GM10847 (cell line): ENCODE measurements around the gene TGM6.

Source experiments
- POLR2A ChIP-seq: IDR thresholded peaks from 2 replicates; pipeline ENCODE4 v1.6.1; 2011; ENCODE audit not compliant: insufficient read length; ENCODE audit errors: extremely low read depth

Gene TGM6

GRCh38 chr20:2385496-2385895 is 4.8 kb downstream of the TGM6 start:
- no peak for TF ChIP-seq POLR2A

- no peak for TF ChIP-seq POLR2A
These were observed 5.9 kb downstream of the TGM6 start for GRCh38 chr20:2386516-2387179.

DNA sequence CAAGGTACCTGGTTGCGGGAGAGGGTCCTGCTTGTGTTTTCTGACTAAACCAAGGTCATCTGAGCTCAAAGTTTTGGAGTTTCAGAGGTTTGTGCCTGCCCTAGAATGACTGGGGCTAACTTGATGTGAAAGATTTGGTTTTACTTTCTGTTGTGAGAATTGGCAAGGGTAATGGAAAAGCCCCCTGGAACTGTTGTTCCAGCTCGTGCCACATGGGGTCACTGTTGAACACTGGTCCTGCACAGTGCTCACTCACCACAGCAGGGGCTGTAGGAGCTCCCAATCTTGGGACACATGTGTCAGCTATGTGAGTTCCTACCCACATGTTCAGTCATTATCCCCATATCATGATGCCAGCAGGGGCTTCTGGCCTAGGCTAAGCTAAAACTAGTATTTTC is 6.5 kb downstream of the TGM6 start:
- TF ChIP-seq POLR2A, result no peak

DNA sequence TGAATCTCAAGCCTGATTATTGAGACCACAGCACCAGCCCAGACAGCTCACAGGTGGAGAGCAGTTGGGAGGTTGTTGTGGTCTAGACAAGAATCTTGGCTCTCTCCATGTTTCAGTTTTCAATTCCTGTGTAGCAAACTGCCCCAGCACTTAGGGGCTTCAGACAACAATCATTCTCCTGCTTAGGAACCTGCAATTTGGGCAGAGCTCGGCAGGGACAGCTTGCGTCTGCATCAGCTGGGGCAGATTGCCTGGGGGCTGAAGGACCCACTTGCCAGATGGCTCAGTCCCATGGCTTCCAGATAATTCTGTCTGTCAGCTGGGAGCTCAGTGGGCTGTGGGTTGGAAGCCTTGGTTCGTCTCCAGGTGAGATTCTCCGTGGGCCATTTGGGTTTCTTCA is 6.9 kb downstream of the TGM6 start:
- no peak for TF ChIP-seq POLR2A

DNA sequence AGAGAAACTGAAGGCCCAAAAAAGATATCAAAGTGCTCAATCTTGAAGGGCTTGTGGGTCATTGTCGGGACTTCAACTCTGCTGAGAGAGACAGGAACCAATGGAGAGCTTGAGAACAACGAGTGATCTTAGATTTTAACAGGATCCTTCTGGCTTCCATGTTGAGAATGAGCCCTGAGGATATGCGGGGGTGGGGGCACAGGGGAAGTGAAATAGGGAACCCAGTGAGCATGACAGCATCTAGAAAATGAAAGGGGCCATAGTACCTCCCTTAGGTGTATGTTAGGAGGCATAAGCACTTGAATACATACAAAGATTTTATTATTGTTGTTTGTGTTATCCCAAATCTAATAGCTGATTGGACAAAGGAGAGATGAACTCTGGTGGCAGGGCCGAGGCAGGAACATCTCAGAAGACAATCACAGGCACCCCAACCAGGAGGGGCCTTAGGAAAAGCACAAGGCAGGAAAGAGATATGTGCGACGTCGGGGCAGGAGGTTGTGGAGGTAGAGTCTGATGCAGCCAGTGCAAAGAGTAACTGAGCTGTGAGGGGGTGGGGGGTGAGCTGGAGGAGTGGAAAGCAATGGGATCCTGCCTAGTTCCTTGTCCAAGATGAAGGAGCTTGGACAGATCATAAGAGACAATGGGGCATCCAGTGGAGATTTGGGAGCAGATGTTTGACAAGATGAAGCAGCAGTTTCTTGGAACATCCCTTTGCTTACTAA is 10.4 kb downstream of the TGM6 start:
- TF ChIP-seq POLR2A, result no peak

DNA sequence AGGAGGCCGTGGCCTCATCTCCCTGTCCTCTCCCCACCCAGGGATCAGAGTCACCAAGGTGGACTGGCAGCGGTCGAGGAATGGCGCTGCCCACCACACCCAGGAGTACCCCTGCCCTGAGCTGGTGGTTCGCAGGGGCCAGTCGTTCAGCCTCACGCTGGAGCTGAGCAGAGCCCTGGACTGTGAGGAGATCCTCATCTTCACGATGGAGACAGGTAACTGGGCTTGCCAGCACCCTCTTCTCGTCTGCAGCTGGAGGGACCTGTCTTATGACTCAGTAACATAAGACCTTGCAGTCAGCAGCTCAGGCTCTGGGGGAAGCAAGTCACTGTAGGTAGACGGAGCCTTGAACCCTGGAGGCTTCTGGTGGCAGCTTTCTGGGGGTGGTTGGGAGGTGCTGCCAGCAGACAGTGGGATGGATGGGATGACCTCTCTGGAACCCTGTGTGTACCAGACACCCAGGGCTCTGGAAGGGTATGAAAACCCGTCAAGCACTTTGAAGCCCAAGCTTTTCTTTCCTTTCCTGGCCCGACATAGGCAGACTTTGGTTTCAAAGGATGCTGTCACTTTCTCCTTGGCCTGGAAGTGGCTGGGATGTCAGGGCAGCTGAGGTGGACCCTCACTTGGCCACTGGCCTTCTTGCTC is 13.8 kb downstream of the TGM6 start:
- no peak for TF ChIP-seq POLR2A

- no peak for TF ChIP-seq POLR2A
These were observed 14.4 kb downstream of the TGM6 start for GRCh38 chr20:2395136-2395535.

- TF ChIP-seq POLR2A, result no peak
These were observed 15.6 kb downstream of the TGM6 start for GRCh38 chr20:2396241-2396814.

GRCh38 chr20:2397091-2397490 is 16.4 kb downstream of the TGM6 start:
- no peak for TF ChIP-seq POLR2A

DNA sequence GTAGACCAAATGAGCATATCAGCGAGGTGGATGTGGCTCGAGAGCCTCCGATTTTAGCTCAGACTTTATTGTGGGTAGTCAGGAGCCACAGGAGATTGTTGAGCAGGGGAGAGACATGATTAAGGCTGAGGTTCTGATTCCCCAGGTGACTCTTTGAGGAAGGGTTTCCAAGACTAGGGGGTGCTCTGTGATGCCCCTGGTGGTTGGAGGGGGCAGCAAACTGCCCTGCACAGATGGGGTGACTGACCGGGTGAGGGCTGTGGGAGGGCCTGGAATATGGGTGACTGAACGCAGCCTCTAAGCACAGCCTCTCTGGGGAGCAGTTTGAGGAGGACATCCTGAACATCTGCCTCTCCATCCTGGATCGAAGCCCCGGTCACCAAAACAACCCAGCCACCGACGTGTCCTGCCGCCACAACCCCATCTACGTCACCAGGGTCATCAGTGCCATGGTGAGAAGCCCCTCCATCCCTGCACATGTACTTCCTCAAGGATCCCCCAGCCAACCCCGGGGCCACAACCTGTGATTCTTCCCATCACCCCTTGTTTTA is 17.0 kb downstream of the TGM6 start:
- no peak for TF ChIP-seq POLR2A

GRCh38 chr20:2398449-2398848 is 17.7 kb downstream of the TGM6 start:
- TF ChIP-seq POLR2A, result no peak

- no peak for TF ChIP-seq POLR2A
These were observed 18.7 kb downstream of the TGM6 start for GRCh38 chr20:2399390-2399789.

GRCh38 chr20:2400290-2400689 is 19.6 kb downstream of the TGM6 start:
- no peak for TF ChIP-seq POLR2A

- TF ChIP-seq POLR2A, result no peak
These were observed 20.8 kb downstream of the TGM6 start for GRCh38 chr20:2401527-2401926.

DNA sequence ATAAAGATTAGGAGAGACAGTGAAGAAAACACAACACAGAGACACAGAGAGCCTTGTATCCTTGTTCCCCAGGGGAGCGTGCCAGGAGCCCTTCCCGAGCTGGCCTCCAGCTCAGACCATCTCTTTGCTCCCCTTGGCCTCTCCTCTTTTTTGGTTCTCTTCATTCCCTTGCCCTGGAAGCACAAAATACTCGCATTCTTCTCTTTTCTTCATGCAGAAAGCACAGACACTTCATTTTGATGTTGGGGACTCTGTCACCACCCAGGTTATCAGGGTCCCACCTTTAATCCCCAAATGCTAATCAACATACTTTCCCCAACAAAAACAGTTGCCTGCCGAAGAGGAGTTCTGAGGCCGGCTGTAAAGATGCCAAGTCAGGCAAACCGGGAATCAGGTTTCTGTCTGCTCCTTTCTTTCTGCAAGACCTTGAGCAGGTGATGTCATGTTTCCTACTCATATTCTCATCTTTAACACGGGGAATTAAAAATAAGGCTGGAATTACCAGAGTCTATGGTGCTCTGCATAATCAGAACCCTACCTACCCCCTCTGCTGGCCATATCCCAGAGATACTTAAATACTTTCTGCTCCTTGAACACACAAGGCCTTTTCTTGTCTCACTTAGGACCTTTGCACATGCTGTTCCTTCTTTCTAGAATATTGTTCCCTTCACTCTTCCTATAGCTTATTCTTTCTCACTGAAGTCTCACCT is 21.7 kb downstream of the TGM6 start:
- no peak for TF ChIP-seq POLR2A
